ENCODE data around the gene DLGAP1.
A peak's percentile ranks its signal among the peaks of the same experiment; 100 is the strongest.

The DLGAP1 gene

DNA sequence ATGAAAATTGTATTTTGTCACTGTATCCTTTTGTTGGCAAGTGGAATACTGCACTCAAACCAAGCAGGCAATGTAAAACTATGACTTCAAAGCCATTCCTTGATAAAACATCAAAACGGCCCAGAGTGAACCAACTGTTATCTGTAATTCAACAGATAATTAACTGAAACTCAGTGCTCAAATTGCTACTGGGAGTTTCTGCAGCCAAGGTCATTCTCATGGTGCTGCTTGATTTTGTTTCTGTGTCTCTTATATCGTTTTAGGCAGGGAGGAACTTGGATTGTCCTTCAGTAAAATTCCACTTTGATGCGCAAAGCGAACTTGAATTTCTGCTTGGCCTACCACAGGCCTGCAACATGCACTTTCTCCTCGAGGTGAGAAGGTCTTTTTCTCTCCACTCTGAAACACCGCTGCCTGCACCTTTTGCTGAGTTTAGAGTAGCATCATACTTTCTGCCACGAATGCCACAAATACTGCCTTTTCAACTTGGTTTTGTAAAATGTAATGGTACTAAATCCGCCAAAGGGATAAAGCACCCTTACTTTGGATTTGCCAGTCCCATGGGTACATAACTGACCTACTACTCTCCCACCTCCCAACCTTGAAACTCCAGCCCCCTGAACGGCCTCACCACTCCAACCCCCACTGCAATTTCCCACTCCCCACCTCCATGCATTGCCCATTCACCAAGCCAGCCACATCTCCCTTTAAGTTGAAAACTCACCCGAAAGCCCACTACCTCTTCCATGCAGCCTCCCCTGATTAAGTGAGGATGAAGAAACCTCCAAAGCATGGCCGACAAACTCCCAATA, 800.5 kb downstream of the DLGAP1 start:
- Histone ChIP-seq H3K4me3 (ENCODE audit: low read depth, low read length, poor library complexity, severe bottlenecking) (no peak overlapping the region), H2AFZ (ENCODE audit: low read length) (no peak overlapping the region), H3F3A (ENCODE audit: insufficient read depth, low read length) (no peaks in the 10 kb centered on the region), H3K4me1 (ENCODE audit: insufficient read depth, low read length, severe bottlenecking) (peaks cover 28% of the 10 kb centered on the region), H4K20me1 (ENCODE audit: insufficient read depth, low read length) (no peaks in the 10 kb centered on the region), H3K36me3 (ENCODE audit: insufficient read depth, low read length) (no peaks in the 10 kb centered on the region), H3K9me2 (ENCODE audit: low read depth, low read length) (no peaks in the 10 kb centered on the region), H3K27me3 (ENCODE audit: insufficient read depth, low read length) (no peaks in the 10 kb centered on the region), H3K27ac (ENCODE audit: low read depth, low read length, poor library complexity, severe bottlenecking) (peak overlapping the region; percentile 21), H3K79me2 (ENCODE audit: insufficient read depth, low read length) (no peaks in the 10 kb centered on the region), H3K4me2 (ENCODE audit: low read length) (no peak overlapping the region), H3K9me3 (ENCODE audit: low read length) (no peaks in the 10 kb centered on the region), H3K9ac (ENCODE audit: low read length) (no peak overlapping the region)
- no peak for TF ChIP-seq EZH2 (IDR thresholded peaks at IDR 0.05; ENCODE audit: borderline replicate concordance, low read length)
- TF ChIP-seq, protein P1, sequence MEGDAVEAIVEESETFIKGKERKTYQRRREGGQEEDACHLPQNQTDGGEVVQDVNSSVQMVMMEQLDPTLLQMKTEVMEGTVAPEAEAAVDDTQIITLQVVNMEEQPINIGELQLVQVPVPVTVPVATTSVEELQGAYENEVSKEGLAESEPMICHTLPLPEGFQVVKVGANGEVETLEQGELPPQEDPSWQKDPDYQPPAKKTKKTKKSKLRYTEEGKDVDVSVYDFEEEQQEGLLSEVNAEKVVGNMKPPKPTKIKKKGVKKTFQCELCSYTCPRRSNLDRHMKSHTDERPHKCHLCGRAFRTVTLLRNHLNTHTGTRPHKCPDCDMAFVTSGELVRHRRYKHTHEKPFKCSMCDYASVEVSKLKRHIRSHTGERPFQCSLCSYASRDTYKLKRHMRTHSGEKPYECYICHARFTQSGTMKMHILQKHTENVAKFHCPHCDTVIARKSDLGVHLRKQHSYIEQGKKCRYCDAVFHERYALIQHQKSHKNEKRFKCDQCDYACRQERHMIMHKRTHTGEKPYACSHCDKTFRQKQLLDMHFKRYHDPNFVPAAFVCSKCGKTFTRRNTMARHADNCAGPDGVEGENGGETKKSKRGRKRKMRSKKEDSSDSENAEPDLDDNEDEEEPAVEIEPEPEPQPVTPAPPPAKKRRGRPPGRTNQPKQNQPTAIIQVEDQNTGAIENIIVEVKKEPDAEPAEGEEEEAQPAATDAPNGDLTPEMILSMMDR (IDR thresholded peaks at IDR 0.05; ENCODE audit: low read length) = no peak

DNA sequence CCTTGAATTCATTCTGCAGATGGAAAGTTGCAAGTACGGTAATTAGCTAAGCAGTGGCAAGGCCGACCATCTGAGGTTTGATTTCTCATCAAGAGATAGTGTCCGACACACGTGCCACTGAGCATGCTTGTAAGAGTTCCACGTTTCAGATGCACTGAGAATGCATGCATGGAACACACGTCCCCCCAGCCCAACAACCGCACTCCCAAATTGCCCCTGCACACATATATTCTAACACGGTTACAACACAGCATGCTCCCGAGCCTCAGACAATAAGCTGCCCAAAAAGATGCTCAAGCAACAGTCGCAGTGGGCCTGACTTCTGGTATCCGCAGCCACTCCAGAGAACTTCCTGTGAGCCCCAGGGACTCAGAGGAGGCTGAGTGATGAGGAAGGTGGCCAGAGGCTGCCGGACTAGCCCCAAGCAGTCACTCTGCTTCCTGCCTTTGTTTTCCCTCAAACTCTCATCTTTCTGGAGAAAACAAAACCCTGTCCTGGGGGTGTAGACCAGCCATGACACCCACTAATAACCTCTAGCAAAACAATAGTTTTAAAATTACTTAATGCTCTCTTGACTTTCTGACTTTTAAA, 801.2 kb downstream of the DLGAP1 start:
- Histone ChIP-seq H3K9ac (ENCODE audit: low read length) (no peak overlapping the region), H3F3A (ENCODE audit: insufficient read depth, low read length) (no peaks in the 10 kb centered on the region), H3K4me2 (ENCODE audit: low read length) (no peak overlapping the region)

DNA sequence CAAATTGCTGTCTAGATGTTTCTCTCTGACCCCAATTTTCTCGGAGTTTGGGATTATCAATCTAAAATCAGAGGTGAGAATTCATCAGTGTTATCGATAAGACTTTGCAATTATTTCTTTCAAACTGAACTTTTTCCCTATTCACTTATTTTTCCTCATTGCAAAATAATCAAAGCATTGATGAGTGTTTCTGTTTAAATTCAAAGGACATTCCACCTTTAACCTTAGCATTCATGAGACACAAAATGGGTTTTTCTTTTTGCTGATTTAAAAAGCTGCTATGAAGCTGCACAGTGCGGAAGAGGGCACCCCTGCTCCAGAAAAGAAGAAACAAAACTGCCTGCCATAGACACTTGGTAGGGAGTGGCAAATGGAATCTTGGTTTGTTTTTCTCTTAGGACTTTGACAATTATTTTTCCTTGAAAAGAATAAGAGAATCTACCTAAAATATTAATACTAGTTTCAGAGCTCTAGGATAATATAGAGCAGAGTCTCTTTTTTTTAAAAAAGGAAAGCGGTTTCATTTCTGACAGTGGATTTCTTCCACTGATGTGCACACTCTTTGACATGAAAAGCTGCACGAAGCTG, 801.8 kb downstream of the DLGAP1 start:
- H3K27ac ChIP-seq (ENCODE audit: low read depth, low read length, poor library complexity, severe bottlenecking) = no peak overlapping the region
- no peaks in the 10 kb centered on the region for H3K27me3 ChIP-seq (ENCODE audit: insufficient read depth, low read length)
- no peaks in the 10 kb centered on the region for H4K20me1 ChIP-seq (ENCODE audit: insufficient read depth, low read length)
- no peaks in the 10 kb centered on the region for H3F3A ChIP-seq (ENCODE audit: insufficient read depth, low read length)
- H3K9ac ChIP-seq (ENCODE audit: low read length) = no peak overlapping the region
- H3K9me2 ChIP-seq (ENCODE audit: low read depth, low read length) = no peaks in the 10 kb centered on the region
- H3K4me1 ChIP-seq (ENCODE audit: insufficient read depth, low read length, severe bottlenecking) = peaks cover 40% of the 10 kb centered on the region
- H3K36me3 ChIP-seq (ENCODE audit: insufficient read depth, low read length) = no peaks in the 10 kb centered on the region
- H3K4me3 ChIP-seq (ENCODE audit: low read depth, low read length, poor library complexity, severe bottlenecking) = no peak overlapping the region
- no peaks in the 10 kb centered on the region for H3K79me2 ChIP-seq (ENCODE audit: insufficient read depth, low read length)
- H3K9me3 ChIP-seq (ENCODE audit: low read length) = no peaks in the 10 kb centered on the region
- no peak for TF ChIP-seq EZH2 (IDR thresholded peaks at IDR 0.05; ENCODE audit: borderline replicate concordance, low read length)
- TF ChIP-seq, protein P1 (IDR thresholded peaks at IDR 0.05; ENCODE audit: low read length) = no peak
- H3K4me2 ChIP-seq (ENCODE audit: low read length) = no peak overlapping the region
- H2AFZ ChIP-seq (ENCODE audit: low read length) = no peak overlapping the region

More for the DNA sequence above, 801.2 kb downstream of the DLGAP1 start:
- H3K36me3 ChIP-seq (ENCODE audit: insufficient read depth, low read length) = no peaks in the 10 kb centered on the region
- peaks cover 34% of the 10 kb centered on the region for H3K4me1 ChIP-seq (ENCODE audit: insufficient read depth, low read length, severe bottlenecking)
- no peaks in the 10 kb centered on the region for H3K79me2 ChIP-seq (ENCODE audit: insufficient read depth, low read length)
- H3K4me3 ChIP-seq (ENCODE audit: low read depth, low read length, poor library complexity, severe bottlenecking) = no peak overlapping the region
- H3K9me3 ChIP-seq (ENCODE audit: low read length) = no peaks in the 10 kb centered on the region
- TF ChIP-seq EZH2 (IDR thresholded peaks at IDR 0.05; ENCODE audit: borderline replicate concordance, low read length) = no peak
- TF ChIP-seq, protein P1 (IDR thresholded peaks at IDR 0.05; ENCODE audit: low read length) = no peak
- peak overlapping the region; percentile 21 for H3K27ac ChIP-seq (ENCODE audit: low read depth, low read length, poor library complexity, severe bottlenecking)
- H4K20me1 ChIP-seq (ENCODE audit: insufficient read depth, low read length) = no peaks in the 10 kb centered on the region
- no peaks in the 10 kb centered on the region for H3K9me2 ChIP-seq (ENCODE audit: low read depth, low read length)
- no peaks in the 10 kb centered on the region for H3K27me3 ChIP-seq (ENCODE audit: insufficient read depth, low read length)
- no peak overlapping the region for H2AFZ ChIP-seq (ENCODE audit: low read length)

All from OCI-LY1 (cell line).